ENCODE measurements around the gene MRPL38. TPM values are rescaled to one million over a fixed set of nuclear protein-coding genes. Genes with fewer than 3 reads are reported as not detected.

Gene MRPL38
- total RNA-seq = 127 and 139 TPM in 2 replicates
- total RNA-seq (2013) = 39.9 TPM
- 100 and 126 TPM in 2 replicates for polyA plus RNA-seq
- 43.3 and 66.8 TPM in 2 replicates for polyA minus RNA-seq

DNA sequence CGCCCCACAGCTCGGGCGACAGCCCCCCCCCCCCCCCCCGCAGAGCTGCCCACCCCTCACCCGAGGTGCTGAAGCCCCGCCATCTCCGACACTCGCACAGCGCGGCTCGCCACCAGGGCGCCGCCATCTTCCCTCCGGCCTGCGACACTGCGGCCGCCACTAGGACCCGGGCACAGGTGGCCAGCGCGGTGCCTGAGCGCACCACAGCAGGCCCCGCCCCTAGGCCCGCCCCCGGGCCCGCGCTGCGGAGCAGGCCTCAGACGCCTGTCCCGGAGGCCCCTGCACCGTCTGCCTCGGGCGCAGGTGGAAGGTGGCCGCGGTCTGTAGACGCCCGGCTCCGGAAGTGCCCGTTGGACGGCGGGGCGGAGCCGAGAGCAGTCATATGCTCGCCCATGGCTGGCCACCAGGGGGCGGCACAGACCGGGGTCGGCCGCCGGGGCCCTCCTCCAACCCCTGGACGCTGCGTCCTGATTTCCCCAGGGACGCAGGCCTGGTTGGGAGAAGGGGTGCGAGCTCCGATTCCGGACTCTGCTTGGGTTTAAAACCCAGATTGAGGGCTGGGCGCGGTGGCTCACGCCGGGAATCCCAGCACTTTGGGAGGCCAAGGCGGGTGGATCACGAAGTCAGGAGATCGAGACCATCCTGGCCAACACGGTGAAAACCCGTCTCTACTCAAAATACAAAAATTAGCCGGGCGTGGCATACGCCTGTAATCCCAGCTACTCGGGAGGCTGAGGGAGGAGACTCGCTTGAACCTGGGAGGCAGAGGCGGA lies at the start of gene MRPL38:
Gene MRPL38 (minus strand): TSS at position 136 of the 773 bp plus-strand sequence. CDS start 9 bp downstream, at position 127.
- H3K27ac Mint-ChIP-seq = peak within 1 kb of the TSS; percentile 90
- WGBS (ENCODE audit: insufficient coverage) = under 1% methylated on average over 54 of the region's 69 CpGs
- H3K79me2 ChIP-seq (ENCODE audit: control insufficient read depth, insufficient read depth, low read length) = peaks cover 17% of the 10 kb centered on the region
- H3K4me1 Mint-ChIP-seq = peaks cover 8% of the 10 kb centered on the region
- peak within 1 kb of the TSS; percentile 92 for H3K4me2 ChIP-seq (replicated peaks; ENCODE audit: low read depth, low read length, poor library complexity, severe bottlenecking)
- H3K36me3 ChIP-seq (replicated peaks in 1 of 2; ENCODE audit: control extremely low read depth in 1 of 2, control insufficient read depth in 1 of 2, extremely low read depth in 1 of 2, insufficient read depth in 2 of 2, low read length in 1 of 2) = peaks cover 0 to 22% of the 10 kb centered on the region in 2 experiments
- H3K9me3 ChIP-seq (ENCODE audit: control extremely low read depth in 1 of 3, control insufficient read depth in 2 of 3, insufficient read depth in 1 of 3, low read length in 2 of 3) = no peaks in the 10 kb centered on the region
- CTCF ChIA-PET = interaction anchor here (0.6 to 4.6 kb wide), 16 partner anchors 9 to 375 kb away, joined by 3 to 66 read pairs (median 5); partner anchors contain the start of genes ACOX1, FBF1, TEN1 and TRIM65
- intact Hi-C loops (cut with micrococcal nuclease) = loop anchor here (1.0 to 10.0 kb wide), 7 partner anchors 9 to 360 kb away; partner anchors contain the start of genes ACOX1, FBF1, TEN1 and TRIM65
- peak within 1 kb of the TSS; percentile 91 for H3K4me3 Mint-ChIP-seq
- peak within 1 kb of the TSS; percentile 76 for H3K9ac ChIP-seq (ENCODE audit: low read length)
- no peaks in the 10 kb centered on the region for H3K27me3 ChIP-seq (replicated peaks in 1 of 4; ENCODE audit: control extremely low read depth in 1 of 4, control insufficient read depth in 3 of 4, insufficient read depth in 4 of 4, low read length in 3 of 4)
- peak within 1 kb of the TSS; percentile 79 to 83 for H3K27ac ChIP-seq (ENCODE audit: low read length in 2 of 2)
- ATAC-seq (ENCODE audit: low read depth) = peak; percentile 96
- peaks cover 3 to 17% of the 10 kb centered on the region in 2 donors for H3K4me1 ChIP-seq (ENCODE audit: control insufficient read depth in 2 of 2, insufficient read depth in 2 of 2, low read length in 2 of 2)
- POLR2A ChIA-PET = interaction anchor here (0.6 to 1.8 kb wide), 12 partner anchors 8 to 151 kb away, joined by 3 to 14 read pairs (median 6); partner anchors contain the start of genes GALK1, TRIM65, UNC13D and WBP2
- peak; percentile 97 for DNase-seq
- TF ChIP-seq EZH2 (IDR thresholded peaks at IDR 0.05; ENCODE audit: borderline replicate concordance, insufficient read depth, low read depth, low read length, poor library complexity, severe bottlenecking) = no peak
- TF ChIP-seq, protein P1, sequence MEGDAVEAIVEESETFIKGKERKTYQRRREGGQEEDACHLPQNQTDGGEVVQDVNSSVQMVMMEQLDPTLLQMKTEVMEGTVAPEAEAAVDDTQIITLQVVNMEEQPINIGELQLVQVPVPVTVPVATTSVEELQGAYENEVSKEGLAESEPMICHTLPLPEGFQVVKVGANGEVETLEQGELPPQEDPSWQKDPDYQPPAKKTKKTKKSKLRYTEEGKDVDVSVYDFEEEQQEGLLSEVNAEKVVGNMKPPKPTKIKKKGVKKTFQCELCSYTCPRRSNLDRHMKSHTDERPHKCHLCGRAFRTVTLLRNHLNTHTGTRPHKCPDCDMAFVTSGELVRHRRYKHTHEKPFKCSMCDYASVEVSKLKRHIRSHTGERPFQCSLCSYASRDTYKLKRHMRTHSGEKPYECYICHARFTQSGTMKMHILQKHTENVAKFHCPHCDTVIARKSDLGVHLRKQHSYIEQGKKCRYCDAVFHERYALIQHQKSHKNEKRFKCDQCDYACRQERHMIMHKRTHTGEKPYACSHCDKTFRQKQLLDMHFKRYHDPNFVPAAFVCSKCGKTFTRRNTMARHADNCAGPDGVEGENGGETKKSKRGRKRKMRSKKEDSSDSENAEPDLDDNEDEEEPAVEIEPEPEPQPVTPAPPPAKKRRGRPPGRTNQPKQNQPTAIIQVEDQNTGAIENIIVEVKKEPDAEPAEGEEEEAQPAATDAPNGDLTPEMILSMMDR (IDR thresholded peaks at IDR 0.05) = peak; percentile 99
- H4K20me1 ChIP-seq (ENCODE audit: control insufficient read depth, insufficient read depth, low read length, poor library complexity, severe bottlenecking) = peaks cover 5% of the 10 kb centered on the region
- H2AFZ ChIP-seq (ENCODE audit: insufficient read depth, low read depth, low read length, poor library complexity, severe bottlenecking) = peak within 1 kb of the TSS; percentile 84
- no peaks in the 10 kb centered on the region for H3K9me3 Mint-ChIP-seq (ENCODE audit: insufficient read depth)
- H3K27me3 Mint-ChIP-seq = no peaks in the 10 kb centered on the region
- H3K4me3 ChIP-seq (ENCODE audit: control extremely low read depth in 1 of 5, extremely low read depth in 1 of 5, insufficient read depth in 1 of 5, low read depth in 2 of 5, low read length in 4 of 5) = peak within 1 kb of the TSS; percentile 40 to 83 (median 79)
